Thyroid gland (tissue), 4 donors: ENCODE data around the gene ABCC1.

ENCODE experiments used
- POLR2A ChIP-seq, 2 donors: fragments of 450-650 bp; IDR thresholded peaks; one replicate each; pipeline ENCODE4 v1.6.1; 2017; ENCODE audit warnings: antibody characterized with exemption in 2 of 2, mild to moderate bottlenecking in 2 of 2, moderate library complexity in 1 of 2
- TF ChIP-seq, protein P1 (sequence below), 6 experiments: fragments of 200-600 bp in 3 of 6; fragments of 450-650 bp in 3 of 6; sonication (generic) in 3 of 6; IDR thresholded peaks; one replicate each; pipeline ENCODE4 v1.5.1; 2016 to 2019; ENCODE audit warnings: antibody characterized with exemption in 6 of 6, mild to moderate bottlenecking in 2 of 6, inconsistent platforms in 1 of 6, moderate library complexity in 1 of 6

DNA sequence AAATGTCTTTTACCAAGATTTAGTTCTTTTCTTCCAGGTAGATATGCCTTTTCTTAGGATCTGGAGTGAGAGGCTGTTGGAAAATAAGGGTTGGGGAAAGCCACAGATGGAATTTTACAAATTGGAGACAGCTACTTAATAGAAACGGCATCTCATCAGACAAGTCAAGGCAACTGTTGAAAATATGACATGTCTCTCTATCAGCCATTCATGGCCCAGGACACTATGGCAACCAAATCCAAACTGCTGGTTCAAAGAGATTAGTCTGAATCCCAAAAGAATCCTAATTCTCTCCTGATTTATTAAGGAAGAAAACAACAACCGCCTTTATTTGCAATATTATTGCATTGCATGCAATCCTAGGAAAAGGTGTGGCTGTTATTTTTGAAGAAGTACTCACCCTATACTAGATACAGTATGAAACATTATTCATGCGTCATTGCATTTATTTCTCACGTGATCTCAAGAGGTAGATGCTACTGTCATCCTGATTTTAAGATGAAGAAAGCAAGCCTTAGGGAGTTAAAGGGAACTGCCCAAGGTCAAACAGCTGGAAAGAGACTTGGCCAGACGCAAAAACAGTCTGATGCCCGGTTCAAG, 48.4 kb upstream of the ABCC1 start:
- TF ChIP-seq POLR2A (IDR thresholded peaks at IDR 0.05): no peak
- TF ChIP-seq, protein P1, sequence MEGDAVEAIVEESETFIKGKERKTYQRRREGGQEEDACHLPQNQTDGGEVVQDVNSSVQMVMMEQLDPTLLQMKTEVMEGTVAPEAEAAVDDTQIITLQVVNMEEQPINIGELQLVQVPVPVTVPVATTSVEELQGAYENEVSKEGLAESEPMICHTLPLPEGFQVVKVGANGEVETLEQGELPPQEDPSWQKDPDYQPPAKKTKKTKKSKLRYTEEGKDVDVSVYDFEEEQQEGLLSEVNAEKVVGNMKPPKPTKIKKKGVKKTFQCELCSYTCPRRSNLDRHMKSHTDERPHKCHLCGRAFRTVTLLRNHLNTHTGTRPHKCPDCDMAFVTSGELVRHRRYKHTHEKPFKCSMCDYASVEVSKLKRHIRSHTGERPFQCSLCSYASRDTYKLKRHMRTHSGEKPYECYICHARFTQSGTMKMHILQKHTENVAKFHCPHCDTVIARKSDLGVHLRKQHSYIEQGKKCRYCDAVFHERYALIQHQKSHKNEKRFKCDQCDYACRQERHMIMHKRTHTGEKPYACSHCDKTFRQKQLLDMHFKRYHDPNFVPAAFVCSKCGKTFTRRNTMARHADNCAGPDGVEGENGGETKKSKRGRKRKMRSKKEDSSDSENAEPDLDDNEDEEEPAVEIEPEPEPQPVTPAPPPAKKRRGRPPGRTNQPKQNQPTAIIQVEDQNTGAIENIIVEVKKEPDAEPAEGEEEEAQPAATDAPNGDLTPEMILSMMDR (IDR thresholded peaks at IDR 0.05): no peak
